Spleen (tissue), 11 donors: ENCODE measurements around the gene C7orf33. TPM values are rescaled to one million over a fixed set of nuclear protein-coding genes. Genes with fewer than 3 reads are reported as not detected.
A peak's percentile ranks its signal among the peaks of the same experiment; 100 is the strongest.

Source experiments
- DNase-seq: peaks from one replicate; pipeline ENCODE4 v3.0.0-alpha.2; 2020
- H3K27ac ChIP-seq, 8 donors: fragments of 200-600 bp; sonication (generic) in 7 of 8; 1 replicate in 4 of 8; 2 replicates in 4 of 8; pipeline versions ENCODE4 v1.5.0 to v1.8.0; 2016 to 2021; ENCODE audit warnings: inconsistent platforms in 4 of 8, mild to moderate bottlenecking in 4 of 8, moderate library complexity in 1 of 8
- H3K27me3 ChIP-seq, 7 donors: fragments of 200-600 bp; sonication (generic) in 6 of 7; replicated peaks in 1 of 7; 1 replicate in 4 of 7; 2 replicates in 3 of 7; pipeline versions ENCODE4 v1.5.0 to v1.8.0; 2016 to 2021; ENCODE audit warnings: inconsistent platforms in 3 of 7, mild to moderate bottlenecking in 1 of 7
- H3K36me3 ChIP-seq, 6 donors: fragments of 200-600 bp; sonication (generic) in 5 of 6; 1 replicate in 4 of 6; 2 replicates in 2 of 6; pipeline versions ENCODE4 v1.5.0 to v1.8.0; 2016 to 2021; ENCODE audit warnings: inconsistent platforms in 2 of 6
- H3K4me1 ChIP-seq, 6 donors: fragments of 200-600 bp; sonication (generic) in 5 of 6; 1 replicate in 3 of 6; 2 replicates in 3 of 6; pipeline versions ENCODE4 v1.5.0 to v1.8.0; 2016 to 2021; ENCODE audit warnings: inconsistent platforms in 3 of 6
- H3K4me3 ChIP-seq, 8 donors: fragments of 200-600 bp; sonication (generic) in 7 of 8; 1 replicate in 4 of 8; 2 replicates in 4 of 8; pipeline versions ENCODE4 v1.5.0 to v1.8.0; 2016 to 2021; ENCODE audit warnings: inconsistent platforms in 4 of 8, mild to moderate bottlenecking in 4 of 8, moderate library complexity in 2 of 8
- H3K9me3 ChIP-seq, 8 donors: fragments of 200-600 bp; sonication (generic) in 7 of 8; 1 replicate in 4 of 8; 2 replicates in 4 of 8; pipeline versions ENCODE4 v1.5.0 to v1.8.0; 2016 to 2021; ENCODE audit warnings: inconsistent platforms in 4 of 8
- POLR2A ChIP-seq, 3 donors: fragments of 450-650 bp; IDR thresholded peaks; one replicate each; pipeline ENCODE4 v1.5.1; 2017; ENCODE audit warnings: antibody characterized with exemption in 3 of 3, mild to moderate bottlenecking in 1 of 3
- POLR2AphosphoS5 ChIP-seq, 3 donors: sonication (generic); formaldehyde crosslinking; IDR thresholded peaks; one replicate each; pipeline ENCODE4 v1.5.1; 2017; ENCODE audit warnings: antibody characterized with exemption in 3 of 3
- WGBS, 5 donors: extraction: QIAGEN DNeasy Blood & Tissue Kit in 3 of 5; methylation state at CpG; one replicate each; pipeline versions ENCODE4 v1.1.5 to v1.1.7; 2013 to 2018; 5-methylcytosine and 5-hydroxymethylcytosine counted together
- intact Hi-C: fragments of 100-400 bp; cut with DNase I; formaldehyde crosslinking; loops from one replicate; pipeline ENCODE4 v1.15.0; 2023; ENCODE audit warnings: low total_unique reads
- polyA plus RNA-seq, 3 donors: library from polyadenylated mRNA; stranded (reverse); fragments of 200-250 nt; gene quantifications; one replicate each; pipeline ENCODE4 v1.2.1, GENCODE V29; 2013
- total RNA-seq, 7 donors: library from RNA; depleted of rRNA in 3 of 7; stranded (reverse); fragments of >200 nt in 3 of 7; fragmentation: NEBNext Ultra II Directional in 4 of 7; extraction: Animal tissue kit (Norgen Biotek cat#: 25700) in 4 of 7; gene quantifications; one replicate each; pipeline versions ENCODE4 v1.1.0 to v1.2.1, GENCODE V29; 2016 to 2021
- TF ChIP-seq, protein P1 (sequence below), 11 experiments: fragments of 200-600 bp in 7 of 11; fragments of 450-650 bp in 4 of 11; sonication (generic) in 4 of 11; IDR thresholded peaks in 8 of 11; conservative IDR thresholded peaks in 3 of 11; 1 replicate in 7 of 11; 2 replicates in 4 of 11; pipeline versions ENCODE4 v1.4.0 to v1.8.0; 2016 to 2021; ENCODE audit warnings: antibody characterized with exemption in 11 of 11, inconsistent platforms in 4 of 11, mild to moderate bottlenecking in 1 of 11
- donor health status: healthy with polysubstance abuse.
- donor health status: DM: no; HTN: no; CAD: no; lungs with moderate emphysema.
- donor health status: DM: no; HTN: no; CAD: no.
- donor health status: Bipolar disorder and iron deficiency.
- donor health status: healthy.
- donor health status: DM: no; HTN: no; CAD: no.
- donor health status: DM: yes; HTN: yes; CAD: no.

C7orf33 gene
- total and polyA plus RNA-seq, 10 donors: not detected

DNA sequence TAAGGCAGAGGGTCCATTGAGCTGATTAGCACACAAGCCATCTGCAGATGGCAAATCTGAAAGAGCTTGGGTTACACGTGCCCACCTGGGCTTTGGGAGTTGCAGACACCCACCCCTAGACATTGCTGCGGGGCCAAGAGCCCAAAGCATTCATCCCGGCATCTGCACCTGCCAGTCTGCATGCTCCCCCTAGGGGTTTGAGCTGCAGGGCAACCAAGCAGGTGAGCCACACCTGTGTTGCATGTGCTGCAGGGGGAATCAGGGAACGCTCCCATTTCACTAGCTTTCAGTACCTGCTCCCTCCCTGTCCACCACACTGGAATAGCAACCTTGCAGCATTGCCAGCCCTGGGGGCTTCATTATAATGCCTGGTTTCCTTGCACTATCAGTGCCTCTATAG lies 21.1 kb downstream of the C7orf33 start:
- no peak overlapping the region for H3K4me3 ChIP-seq
- H3K27me3 ChIP-seq: peaks cover 0 to 29% (median 0%) of the 10 kb centered on the region in 7 donors
- 54 to 77% (median 71%) methylated on average over 4 of the region's 4 CpGs for WGBS, 5 donors
- H3K9me3 ChIP-seq: peaks cover 0 to 2% (median 0%) of the 10 kb centered on the region in 8 donors
- no peak overlapping the region for H3K27ac ChIP-seq
- intact Hi-C loops: no loop called here
- no peak for DNase-seq
- no peak for TF ChIP-seq POLR2AphosphoS5 (IDR thresholded peaks at IDR 0.05)
- no peak for TF ChIP-seq POLR2A (IDR thresholded peaks at IDR 0.05)
- TF ChIP-seq, protein P1, sequence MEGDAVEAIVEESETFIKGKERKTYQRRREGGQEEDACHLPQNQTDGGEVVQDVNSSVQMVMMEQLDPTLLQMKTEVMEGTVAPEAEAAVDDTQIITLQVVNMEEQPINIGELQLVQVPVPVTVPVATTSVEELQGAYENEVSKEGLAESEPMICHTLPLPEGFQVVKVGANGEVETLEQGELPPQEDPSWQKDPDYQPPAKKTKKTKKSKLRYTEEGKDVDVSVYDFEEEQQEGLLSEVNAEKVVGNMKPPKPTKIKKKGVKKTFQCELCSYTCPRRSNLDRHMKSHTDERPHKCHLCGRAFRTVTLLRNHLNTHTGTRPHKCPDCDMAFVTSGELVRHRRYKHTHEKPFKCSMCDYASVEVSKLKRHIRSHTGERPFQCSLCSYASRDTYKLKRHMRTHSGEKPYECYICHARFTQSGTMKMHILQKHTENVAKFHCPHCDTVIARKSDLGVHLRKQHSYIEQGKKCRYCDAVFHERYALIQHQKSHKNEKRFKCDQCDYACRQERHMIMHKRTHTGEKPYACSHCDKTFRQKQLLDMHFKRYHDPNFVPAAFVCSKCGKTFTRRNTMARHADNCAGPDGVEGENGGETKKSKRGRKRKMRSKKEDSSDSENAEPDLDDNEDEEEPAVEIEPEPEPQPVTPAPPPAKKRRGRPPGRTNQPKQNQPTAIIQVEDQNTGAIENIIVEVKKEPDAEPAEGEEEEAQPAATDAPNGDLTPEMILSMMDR (IDR thresholded peaks at IDR 0.05 in 8 of 11, conservative IDR thresholded peaks at IDR 0.05 in 3 of 11): no peak
- no peaks in the 10 kb centered on the region for H3K36me3 ChIP-seq
- no peaks in the 10 kb centered on the region for H3K4me1 ChIP-seq

DNA sequence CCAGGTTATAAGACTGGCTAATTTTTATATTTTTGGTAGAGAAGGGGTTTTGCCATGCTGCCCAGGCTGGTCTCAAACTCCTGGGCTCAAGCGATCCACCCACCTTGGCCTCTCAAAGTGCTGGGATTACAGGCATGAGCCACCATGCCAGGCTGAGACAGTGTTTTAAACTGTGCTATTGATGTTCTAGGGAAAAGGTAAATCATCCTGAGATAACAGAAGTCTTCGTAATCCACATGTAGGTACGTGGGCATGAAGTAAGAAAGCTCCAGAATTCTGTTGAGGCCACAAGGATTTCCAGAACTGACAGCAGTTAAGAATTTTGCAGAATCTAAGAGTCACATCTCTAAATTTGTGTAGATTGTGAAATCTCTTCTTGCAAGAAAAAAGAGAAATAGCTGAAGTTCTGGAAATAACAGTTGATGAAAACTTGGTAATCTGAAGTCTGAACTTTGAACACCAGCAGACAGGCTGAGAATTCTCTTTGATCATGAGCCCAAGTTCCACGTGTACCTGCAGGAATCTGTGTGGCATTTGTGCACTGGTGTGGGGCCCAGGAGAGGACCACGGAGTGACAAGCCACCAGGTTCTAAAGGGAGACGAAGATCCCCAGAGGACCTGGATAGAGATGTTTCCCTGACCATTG lies 24.6 kb downstream of the C7orf33 start:
- H3K27me3 ChIP-seq: peaks cover 0 to 42% (median 0%) of the 10 kb centered on the region in 7 donors
- no peak for DNase-seq
- WGBS, 5 donors: 67 to 80% (median 73%) methylated on average over 6 of the region's 6 CpGs
- H3K4me3 ChIP-seq: no peak overlapping the region
- no peak overlapping the region for H3K27ac ChIP-seq
- TF ChIP-seq POLR2AphosphoS5 (IDR thresholded peaks at IDR 0.05) (no peak), POLR2A (IDR thresholded peaks at IDR 0.05) (no peak)
- TF ChIP-seq, protein P1 (IDR thresholded peaks at IDR 0.05 in 8 of 11, conservative IDR thresholded peaks at IDR 0.05 in 3 of 11): no peak
- peaks cover 0 to 2% (median 0%) of the 10 kb centered on the region in 6 donors for H3K4me1 ChIP-seq
- peaks cover 0 to 23% (median 5%) of the 10 kb centered on the region in 8 donors for H3K9me3 ChIP-seq
- intact Hi-C loops: no loop called here
- H3K36me3 ChIP-seq: no peaks in the 10 kb centered on the region

- peaks cover 6 to 41% (median 26%) of the 10 kb centered on the region in 6 donors for H3K4me1 ChIP-seq
- H3K36me3 ChIP-seq: no peaks in the 10 kb centered on the region
- DNase-seq: no peak
- H3K27me3 ChIP-seq: peaks cover 0 to 21% (median 0%) of the 10 kb centered on the region in 7 donors
- peak in 1 of 3 donors; percentile 70 for TF ChIP-seq POLR2AphosphoS5 (IDR thresholded peaks at IDR 0.05)
- TF ChIP-seq, protein P1 (IDR thresholded peaks at IDR 0.05 in 8 of 11, conservative IDR thresholded peaks at IDR 0.05 in 3 of 11): no peak
- H3K27ac ChIP-seq: peak overlapping the region in 6 of 8 donors; percentile 27 to 47 (median 34)
- H3K4me3 ChIP-seq: no peak overlapping the region
- intact Hi-C loops: no loop called here
- 43 to 58% (median 48%) methylated on average over 6 of the region's 6 CpGs for WGBS, 5 donors
- peaks cover 0 to 23% (median 5%) of the 10 kb centered on the region in 8 donors for H3K9me3 ChIP-seq
These were observed 30.3 kb downstream of the C7orf33 start for GRCh38 chr7:148620749-148621359.

- WGBS, 5 donors: 68 to 96% (median 90%) methylated on average over 1 of the region's 1 CpG
These were observed 31.0 kb downstream of the C7orf33 start for GRCh38 chr7:148621563-148621962.

More at GRCh38 chr7:148621563-148621962, 31.0 kb downstream of the C7orf33 start:
- intact Hi-C loops: no loop called here
- Histone ChIP-seq H3K9me3 (peaks cover 0 to 22% (median 5%) of the 10 kb centered on the region in 8 donors), H3K4me3 (no peak overlapping the region), H3K27ac (peak overlapping the region in 3 of 8 donors; percentile 36 to 37 (median 37)), H3K4me1 (peaks cover 6 to 41% (median 26%) of the 10 kb centered on the region in 6 donors), H3K36me3 (no peaks in the 10 kb centered on the region), H3K27me3 (peaks cover 0 to 16% (median 0%) of the 10 kb centered on the region in 7 donors)
- DNase-seq: no peak
- TF ChIP-seq POLR2AphosphoS5 (IDR thresholded peaks at IDR 0.05): no peak
- TF ChIP-seq POLR2A (IDR thresholded peaks at IDR 0.05): no peak
- TF ChIP-seq, protein P1 (IDR thresholded peaks at IDR 0.05 in 8 of 11, conservative IDR thresholded peaks at IDR 0.05 in 3 of 11): no peak
